Measurements from ENCODE around the gene ZNF282. TPM values are rescaled to one million over a fixed set of nuclear protein-coding genes. Genes with fewer than 3 reads are reported as not detected.

The ZNF282 gene
- 10 to 100 TPM; 18.3 to 40.8 (median 22.2) TPM for total RNA-seq

DNA sequence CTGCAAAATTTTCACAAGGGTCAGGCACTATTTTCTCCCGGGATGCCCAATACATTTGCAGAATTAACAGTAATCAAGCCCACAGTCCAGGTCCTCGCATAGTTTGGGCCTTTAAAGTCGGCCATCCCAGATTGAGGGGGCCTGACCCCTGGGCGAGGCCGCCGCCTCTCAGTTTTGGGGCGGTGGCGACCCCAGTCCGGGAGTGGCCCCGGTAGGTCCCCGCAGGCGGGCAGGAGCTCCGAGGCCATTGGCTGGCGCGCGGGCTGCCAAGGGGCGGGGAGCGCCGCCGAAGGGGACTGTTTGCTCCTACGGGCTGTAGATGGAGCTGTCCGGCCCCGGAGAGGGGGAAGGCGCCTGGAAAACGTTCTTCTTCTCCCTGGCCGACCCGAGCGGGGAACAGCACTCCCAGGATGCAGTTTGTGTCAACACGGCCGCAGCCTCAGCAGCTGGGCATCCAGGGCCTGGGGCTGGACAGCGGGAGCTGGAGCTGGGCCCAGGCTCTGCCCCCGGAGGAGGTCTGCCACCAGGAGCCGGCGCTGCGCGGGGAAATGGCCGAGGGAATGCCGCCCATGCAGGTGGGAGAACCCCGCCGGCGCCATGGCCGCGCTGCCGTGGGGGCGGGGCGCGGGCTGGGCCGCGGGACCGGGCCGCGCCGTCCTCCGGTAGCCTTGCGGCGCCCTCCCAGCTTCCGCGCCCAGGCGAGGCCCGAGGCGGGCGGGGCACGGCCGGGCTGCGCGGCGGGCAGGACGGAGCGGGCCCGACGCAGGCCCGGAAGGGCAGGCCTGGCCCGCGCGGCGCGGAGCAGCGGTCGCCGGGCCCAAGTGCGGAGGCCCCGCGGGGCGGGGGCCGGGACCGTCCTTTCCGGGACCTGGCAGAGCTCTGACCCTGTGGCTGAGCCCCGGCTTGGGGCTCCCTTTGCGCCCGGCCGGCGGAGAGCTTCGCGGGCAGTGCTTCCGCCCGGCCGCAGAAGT is at the start of gene ZNF282:
ZNF282 (plus strand) TSS at position 367 of the 971 bp plus-strand sequence; CDS start at position 411, 44 bp downstream.
- WGBS, 2 donors (ENCODE audit: low coverage in 1 of 2), result 0% methylated on average over 25 of the region's 97 CpGs; no CpG with 5 or more reads in 1 of the 2 donors
- no peaks in the 10 kb centered on the region for H3K9me3 ChIP-seq
- intact Hi-C loops (cut with DNase I; ENCODE audit: low total_unique reads), result no loop called here
- H3K27ac ChIP-seq, result peak within 1 kb of the TSS; percentile 90 to 99 (median 98)
- peaks cover 11 to 30% (median 22%) of the 10 kb centered on the region in 4 donors for H3K4me1 ChIP-seq
- H3K27me3 ChIP-seq, result no peaks in the 10 kb centered on the region
- no peak for TF ChIP-seq EP300 (IDR thresholded peaks at IDR 0.05; ENCODE audit: low read depth)
- TF ChIP-seq, protein P1, sequence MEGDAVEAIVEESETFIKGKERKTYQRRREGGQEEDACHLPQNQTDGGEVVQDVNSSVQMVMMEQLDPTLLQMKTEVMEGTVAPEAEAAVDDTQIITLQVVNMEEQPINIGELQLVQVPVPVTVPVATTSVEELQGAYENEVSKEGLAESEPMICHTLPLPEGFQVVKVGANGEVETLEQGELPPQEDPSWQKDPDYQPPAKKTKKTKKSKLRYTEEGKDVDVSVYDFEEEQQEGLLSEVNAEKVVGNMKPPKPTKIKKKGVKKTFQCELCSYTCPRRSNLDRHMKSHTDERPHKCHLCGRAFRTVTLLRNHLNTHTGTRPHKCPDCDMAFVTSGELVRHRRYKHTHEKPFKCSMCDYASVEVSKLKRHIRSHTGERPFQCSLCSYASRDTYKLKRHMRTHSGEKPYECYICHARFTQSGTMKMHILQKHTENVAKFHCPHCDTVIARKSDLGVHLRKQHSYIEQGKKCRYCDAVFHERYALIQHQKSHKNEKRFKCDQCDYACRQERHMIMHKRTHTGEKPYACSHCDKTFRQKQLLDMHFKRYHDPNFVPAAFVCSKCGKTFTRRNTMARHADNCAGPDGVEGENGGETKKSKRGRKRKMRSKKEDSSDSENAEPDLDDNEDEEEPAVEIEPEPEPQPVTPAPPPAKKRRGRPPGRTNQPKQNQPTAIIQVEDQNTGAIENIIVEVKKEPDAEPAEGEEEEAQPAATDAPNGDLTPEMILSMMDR (IDR thresholded peaks at IDR 0.05), result peak; percentile 53 to 67 (median 61)
- peak; percentile 66 for TF ChIP-seq POLR2A (IDR thresholded peaks at IDR 0.05)
- TF ChIP-seq POLR2AphosphoS5 (IDR thresholded peaks at IDR 0.05), result peak; percentile 71 to 80 (median 77)
- H3K36me3 ChIP-seq, result peaks cover 0 to 21% (median 10%) of the 10 kb centered on the region in 4 donors
- H3K4me3 ChIP-seq, result peak within 1 kb of the TSS; percentile 70 to 91 (median 89)
- DNase-seq, result peak; percentile 90
- in situ Hi-C loops (cut with MboI; ENCODE audit: low pct_ligation_motif_present in 1 of 4, low pct_unique_long_range_greater_than_20kb in 1 of 4, low sequenced_read_pairs in 3 of 4), result no loop called here

DNA sequence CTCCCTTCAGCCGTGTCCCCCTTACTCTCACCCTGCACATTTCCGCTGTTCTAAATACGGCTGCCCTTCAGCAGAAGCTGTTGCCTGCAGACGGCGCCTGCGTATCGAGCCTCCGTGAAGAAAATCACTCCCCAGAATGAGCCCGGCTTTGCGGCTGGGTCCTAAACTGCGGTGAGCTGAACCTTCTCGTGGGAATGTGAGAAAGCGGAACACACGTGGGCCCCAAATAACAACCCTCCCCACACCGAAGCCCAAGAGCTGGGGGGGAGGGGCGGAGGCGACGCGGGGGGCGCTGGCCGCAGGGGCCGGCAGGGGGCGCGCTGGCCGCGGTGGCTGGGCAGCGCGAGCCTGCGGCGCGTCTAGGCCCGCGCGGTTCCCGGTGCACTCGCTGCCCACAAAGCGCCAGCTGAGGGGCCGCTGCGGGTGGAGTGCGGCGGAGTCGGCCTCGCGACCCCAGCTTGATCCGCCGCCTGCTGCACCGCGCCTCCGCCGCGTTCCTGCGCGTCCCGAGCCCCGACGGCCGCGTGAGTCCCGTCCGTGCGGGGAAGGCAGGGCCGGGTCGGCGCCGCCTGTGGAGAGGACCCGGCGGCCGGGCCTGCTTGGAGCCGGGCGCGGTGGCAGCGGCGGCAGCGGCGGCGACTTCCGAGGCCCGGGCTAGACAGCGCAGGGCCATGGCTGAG is 48.1 kb upstream of the ZNF282 start, which contains the start of gene ZNF398:
ZNF398 (plus strand) TSS at position 382 of the 680 bp plus-strand sequence; CDS start at position 672, 290 bp downstream.
- H3K4me1 ChIP-seq, result peaks cover 0 to 23% (median 4%) of the 10 kb centered on the region in 4 donors
- DNase-seq, result peak; percentile 79
- intact Hi-C loops (cut with DNase I; ENCODE audit: low total_unique reads), result loop anchor here (2.0 kb wide), 1 partner anchor 20 kb away; the partner anchor contains the start of gene ZNF425
- no peaks in the 10 kb centered on the region for H3K36me3 ChIP-seq
- H3K4me3 ChIP-seq, result peak within 1 kb of the TSS; percentile 63 to 94 (median 74)
- peak within 1 kb of the TSS; percentile 92 to 94 (median 92) for H3K27ac ChIP-seq
- in situ Hi-C loops (cut with MboI; ENCODE audit: low pct_ligation_motif_present in 1 of 4, low pct_unique_long_range_greater_than_20kb in 1 of 4, low sequenced_read_pairs in 3 of 4), result no loop called here
- H3K9me3 ChIP-seq, result no peaks in the 10 kb centered on the region
- WGBS, 2 donors (ENCODE audit: low coverage in 1 of 2), result 0 to 1% methylated on average over 2 to 24 of the region's 79 CpGs
- no peak for TF ChIP-seq EP300 (IDR thresholded peaks at IDR 0.05; ENCODE audit: low read depth)
- TF ChIP-seq, protein P1 (IDR thresholded peaks at IDR 0.05), result peak; percentile 58 to 81 (median 66)
- peak; percentile 11 for TF ChIP-seq POLR2A (IDR thresholded peaks at IDR 0.05)
- TF ChIP-seq POLR2AphosphoS5 (IDR thresholded peaks at IDR 0.05), result peak in 2 of 3 donors; percentile 57
- H3K27me3 ChIP-seq, result no peaks in the 10 kb centered on the region

DNA sequence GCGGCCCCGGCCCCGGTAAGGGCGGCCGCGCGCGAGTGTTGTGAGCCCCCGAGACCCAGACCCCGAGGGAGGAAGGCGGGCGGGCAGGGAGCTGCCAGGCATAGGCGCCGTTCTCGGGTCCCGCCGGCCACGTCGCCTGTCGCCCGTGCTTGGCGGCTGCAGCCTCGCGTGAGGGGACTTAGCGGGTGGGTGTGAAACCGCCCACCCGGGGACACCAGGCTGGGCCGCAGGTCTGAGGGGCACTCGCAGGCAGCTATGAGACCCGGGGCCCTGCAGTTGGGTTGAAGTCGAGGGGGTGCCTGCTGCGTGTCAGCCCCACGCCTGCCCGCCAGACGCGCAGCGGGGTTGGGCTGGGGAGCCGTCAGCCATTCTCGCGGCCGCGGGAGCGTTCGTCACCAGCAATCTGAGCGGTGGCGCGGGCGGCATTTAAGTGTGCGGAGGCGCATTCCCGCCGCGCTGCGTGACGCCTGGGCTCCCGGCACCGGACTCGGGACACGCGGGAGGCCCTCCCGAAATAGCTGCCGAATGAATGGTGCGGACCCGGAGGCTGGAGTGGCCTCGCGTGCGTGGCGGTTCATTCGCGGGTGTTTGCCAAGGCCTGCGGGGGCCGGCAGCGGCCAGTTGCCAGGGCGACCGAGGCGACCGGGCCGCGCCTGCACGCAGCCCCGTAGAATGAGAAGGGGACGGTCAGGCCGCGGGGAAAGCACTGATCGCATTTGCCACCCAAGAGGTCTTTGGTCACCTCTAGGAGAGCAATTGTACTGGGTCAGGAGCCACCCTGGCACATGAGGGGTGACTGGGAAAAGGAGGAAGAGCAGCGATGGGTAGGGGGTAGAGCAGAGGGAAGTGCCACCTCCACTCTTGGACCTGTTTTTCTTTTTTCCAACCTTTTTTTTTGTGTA is 47.3 kb upstream of the ZNF282 start:
- H3K4me1 ChIP-seq, result peaks cover 0 to 23% (median 4%) of the 10 kb centered on the region in 4 donors
- H3K27me3 ChIP-seq, result no peaks in the 10 kb centered on the region
- H3K27ac ChIP-seq, result peak overlapping the region; percentile 92 to 94 (median 92)
- intact Hi-C loops (cut with DNase I; ENCODE audit: low total_unique reads) (loop anchor here (2.0 kb wide), 1 partner anchor 21 kb away; the partner anchor contains the start of gene ZNF425), in situ Hi-C loops (cut with MboI; ENCODE audit: low pct_ligation_motif_present in 1 of 4, low pct_unique_long_range_greater_than_20kb in 1 of 4, low sequenced_read_pairs in 3 of 4) (no loop called here)
- H3K4me3 ChIP-seq, result peak overlapping the region; percentile 63 to 94 (median 74)
- no peaks in the 10 kb centered on the region for H3K36me3 ChIP-seq
- no peaks in the 10 kb centered on the region for H3K9me3 ChIP-seq
- TF ChIP-seq, protein P1 (IDR thresholded peaks at IDR 0.05), result no peak
- TF ChIP-seq EP300 (IDR thresholded peaks at IDR 0.05; ENCODE audit: low read depth) (no peak), POLR2AphosphoS5 (IDR thresholded peaks at IDR 0.05) (no peak), POLR2A (IDR thresholded peaks at IDR 0.05) (peak; percentile 4)
- DNase-seq, result peak; percentile 54
- WGBS, 2 donors (ENCODE audit: low coverage in 1 of 2), result 1% methylated on average over 37 of the region's 86 CpGs; no CpG with 5 or more reads in 1 of the 2 donors
